NB4 (cell line): ENCODE data around the gene HAPLN3.

Experiments used
- DNase-seq: peaks from one replicate; pipeline ENCODE4 v3.0.0; 2010; ENCODE audit warnings: low read depth
- H3K4me3 ChIP-seq: one replicate; pipeline ENCODE4 v1.5.1; 2011; ENCODE audit warnings: mild to moderate bottlenecking, low read depth, low read length, moderate library complexity
- MYC ChIP-seq: IDR thresholded peaks from 2 replicates; pipeline ENCODE4 v1.6.1; 2011; ENCODE audit warnings: low read depth, low read length
- POLR2A ChIP-seq: IDR thresholded peaks from 2 replicates; pipeline ENCODE4 v1.6.1; 2011; ENCODE audit warnings: mild to moderate bottlenecking; ENCODE audit not compliant: insufficient read length; ENCODE audit errors: extremely low read depth
- TF ChIP-seq, protein P1 (sequence below): IDR thresholded peaks from one replicate; pipeline ENCODE4 v1.5.1; 2012; ENCODE audit warnings: low read depth, low read length
- TF ChIP-seq, protein P2 (sequence below): IDR thresholded peaks from 2 replicates; pipeline ENCODE4 v1.6.1; 2011; ENCODE audit warnings: low read depth, low read length

The HAPLN3 gene

DNA sequence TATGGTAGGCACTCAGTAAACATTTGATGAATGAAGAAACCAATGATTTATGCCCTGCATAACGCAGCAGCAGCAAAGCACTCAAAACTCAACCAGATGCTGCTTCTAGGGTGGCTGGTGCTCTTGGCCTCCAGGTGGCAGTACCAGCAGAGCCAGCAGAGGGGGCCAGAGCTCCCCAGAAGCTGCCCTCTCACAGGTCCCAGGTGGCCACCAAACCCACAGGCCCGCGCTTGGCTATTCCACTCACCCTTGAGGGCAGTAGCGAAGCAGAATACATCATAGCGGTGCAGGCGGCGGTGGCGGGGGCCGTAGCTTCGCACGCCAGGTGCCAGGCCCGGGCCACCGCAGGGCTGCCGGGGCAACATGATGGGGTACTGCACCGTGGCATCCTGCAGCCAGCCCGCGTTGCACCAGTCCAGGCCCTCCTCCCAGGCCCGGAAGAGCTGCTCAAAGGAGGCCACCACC is 16.6 kb downstream of the HAPLN3 start:
- no peak overlapping the region for H3K4me3 ChIP-seq
- DNase-seq: peak; percentile 74
- TF ChIP-seq POLR2A (no peak), MYC (peak; percentile 12; the same call in 1 of the 2 replicates)
- TF ChIP-seq, protein P1, sequence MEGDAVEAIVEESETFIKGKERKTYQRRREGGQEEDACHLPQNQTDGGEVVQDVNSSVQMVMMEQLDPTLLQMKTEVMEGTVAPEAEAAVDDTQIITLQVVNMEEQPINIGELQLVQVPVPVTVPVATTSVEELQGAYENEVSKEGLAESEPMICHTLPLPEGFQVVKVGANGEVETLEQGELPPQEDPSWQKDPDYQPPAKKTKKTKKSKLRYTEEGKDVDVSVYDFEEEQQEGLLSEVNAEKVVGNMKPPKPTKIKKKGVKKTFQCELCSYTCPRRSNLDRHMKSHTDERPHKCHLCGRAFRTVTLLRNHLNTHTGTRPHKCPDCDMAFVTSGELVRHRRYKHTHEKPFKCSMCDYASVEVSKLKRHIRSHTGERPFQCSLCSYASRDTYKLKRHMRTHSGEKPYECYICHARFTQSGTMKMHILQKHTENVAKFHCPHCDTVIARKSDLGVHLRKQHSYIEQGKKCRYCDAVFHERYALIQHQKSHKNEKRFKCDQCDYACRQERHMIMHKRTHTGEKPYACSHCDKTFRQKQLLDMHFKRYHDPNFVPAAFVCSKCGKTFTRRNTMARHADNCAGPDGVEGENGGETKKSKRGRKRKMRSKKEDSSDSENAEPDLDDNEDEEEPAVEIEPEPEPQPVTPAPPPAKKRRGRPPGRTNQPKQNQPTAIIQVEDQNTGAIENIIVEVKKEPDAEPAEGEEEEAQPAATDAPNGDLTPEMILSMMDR: peak; percentile 95
- TF ChIP-seq, protein P2, sequence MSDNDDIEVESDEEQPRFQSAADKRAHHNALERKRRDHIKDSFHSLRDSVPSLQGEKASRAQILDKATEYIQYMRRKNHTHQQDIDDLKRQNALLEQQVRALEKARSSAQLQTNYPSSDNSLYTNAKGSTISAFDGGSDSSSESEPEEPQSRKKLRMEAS: peak; percentile 40

DNA sequence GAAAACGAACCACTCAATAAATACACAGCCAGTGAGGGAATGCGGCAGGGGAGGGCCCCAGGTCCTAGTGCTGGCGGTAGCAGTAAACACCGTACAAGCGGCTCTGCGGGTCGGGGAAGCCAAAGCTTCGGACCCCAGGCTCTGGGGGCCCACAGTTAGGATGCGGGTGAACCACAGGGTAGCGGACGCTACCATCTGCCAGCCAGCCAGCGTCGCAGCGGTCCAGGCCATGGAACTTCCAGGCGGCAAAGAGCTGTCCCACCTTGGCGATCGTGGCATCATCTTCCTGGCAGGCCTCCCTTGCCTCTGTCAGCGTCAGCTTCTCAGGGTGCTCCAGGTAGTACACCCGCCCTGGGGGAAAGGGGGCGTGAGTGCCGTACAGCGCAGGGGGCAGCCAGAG is 17.4 kb downstream of the HAPLN3 start:
- TF ChIP-seq MYC (no peak), POLR2A (no peak)
- TF ChIP-seq, protein P2: no peak
- TF ChIP-seq, protein P1: no peak
- H3K4me3 ChIP-seq: no peak overlapping the region
- DNase-seq: no peak

DNA sequence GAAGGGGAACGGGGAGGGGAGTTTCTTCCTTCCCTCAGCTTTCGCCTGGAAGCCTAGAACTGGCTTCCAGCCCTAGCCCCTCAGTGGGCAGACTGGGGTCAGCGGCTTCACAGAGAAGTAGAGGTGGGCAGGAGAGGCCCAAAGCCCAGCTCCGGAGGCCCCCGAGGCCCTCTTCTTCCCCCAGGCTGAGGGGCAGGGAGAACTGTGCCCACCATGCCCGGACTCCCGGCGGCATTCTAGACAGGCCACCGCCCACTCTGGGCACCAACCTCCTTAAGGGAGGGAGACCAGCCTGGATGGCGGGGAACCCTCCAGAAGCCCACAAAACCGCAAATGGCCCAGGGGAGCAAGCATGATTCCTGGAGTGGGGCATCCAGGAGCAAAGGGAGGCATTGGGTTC is 17.9 kb downstream of the HAPLN3 start:
- no peak for DNase-seq
- TF ChIP-seq, protein P1: no peak
- TF ChIP-seq, protein P2: no peak
- TF ChIP-seq POLR2A: no peak
- TF ChIP-seq MYC: no peak

DNA sequence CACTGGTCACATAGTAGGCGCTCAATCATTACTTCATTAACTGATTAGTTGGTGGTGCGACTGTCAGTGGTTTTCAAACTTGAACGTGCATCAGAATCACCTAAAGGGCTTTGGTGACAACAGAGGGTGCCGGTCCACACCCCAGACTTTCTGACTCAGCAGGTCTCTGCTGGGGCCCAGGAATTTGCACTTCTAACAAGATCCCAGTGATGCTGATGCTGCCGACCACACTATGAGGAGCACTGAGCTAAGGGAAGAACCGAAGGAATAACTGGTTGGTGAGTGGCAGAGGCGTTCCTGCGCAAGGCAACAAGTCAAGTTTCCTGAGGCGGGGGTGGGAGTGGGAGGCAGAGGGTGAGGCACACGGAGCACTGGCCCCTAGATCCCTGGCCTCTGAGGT is 18.8 kb downstream of the HAPLN3 start:
- no peak for DNase-seq
- no peak for TF ChIP-seq MYC
- TF ChIP-seq POLR2A: no peak
- H3K4me3 ChIP-seq: no peak overlapping the region

More for the DNA sequence above, 17.9 kb downstream of the HAPLN3 start:
- no peak overlapping the region for H3K4me3 ChIP-seq

DNA sequence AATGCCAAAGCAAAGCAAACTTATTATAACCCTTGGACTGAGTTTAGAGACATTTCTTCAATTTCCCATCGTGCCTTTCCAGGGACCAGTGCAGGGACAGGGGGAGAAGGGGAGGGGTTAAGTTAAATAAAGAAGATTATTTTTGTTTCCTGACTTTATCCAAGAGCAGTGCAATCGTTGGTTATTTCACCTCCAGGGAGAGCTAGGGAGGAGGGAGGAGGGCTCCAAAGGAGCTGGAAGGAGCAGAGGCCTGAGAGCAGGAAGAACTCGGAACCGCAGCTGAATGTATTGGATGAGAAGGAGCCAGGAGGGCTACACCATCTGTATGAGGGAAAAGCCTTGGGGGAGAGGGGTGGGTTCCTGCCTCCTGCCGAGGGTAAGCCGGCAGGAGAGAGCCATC is 20.7 kb downstream of the HAPLN3 start:
- H3K4me3 ChIP-seq: no peak overlapping the region
- DNase-seq: no peak
- no peak for TF ChIP-seq POLR2A
- TF ChIP-seq, protein P1: no peak
- TF ChIP-seq, protein P2: no peak
- no peak for TF ChIP-seq MYC

DNA sequence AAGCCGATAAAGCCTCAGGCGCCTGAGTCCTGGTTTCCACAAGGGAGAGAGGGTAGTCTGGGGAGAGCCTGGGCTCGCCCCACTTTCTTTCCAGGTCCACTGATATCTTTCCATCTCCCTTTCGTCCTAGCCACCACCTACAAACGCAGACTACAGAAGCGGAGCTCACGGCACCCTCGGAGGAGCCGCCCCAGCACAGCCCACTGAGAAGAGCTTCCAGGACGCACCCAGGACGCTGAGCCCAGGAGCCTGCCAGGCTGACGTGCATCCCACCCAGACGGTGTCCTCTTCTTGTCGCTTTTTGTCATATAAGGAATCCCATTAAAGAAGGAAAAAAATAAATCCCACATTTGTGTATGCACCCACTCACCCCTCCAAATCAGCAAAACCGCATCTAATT is 21.1 kb downstream of the HAPLN3 start:
- TF ChIP-seq, protein P2: no peak
- TF ChIP-seq POLR2A: no peak
- no peak overlapping the region for H3K4me3 ChIP-seq
- no peak for DNase-seq

DNA sequence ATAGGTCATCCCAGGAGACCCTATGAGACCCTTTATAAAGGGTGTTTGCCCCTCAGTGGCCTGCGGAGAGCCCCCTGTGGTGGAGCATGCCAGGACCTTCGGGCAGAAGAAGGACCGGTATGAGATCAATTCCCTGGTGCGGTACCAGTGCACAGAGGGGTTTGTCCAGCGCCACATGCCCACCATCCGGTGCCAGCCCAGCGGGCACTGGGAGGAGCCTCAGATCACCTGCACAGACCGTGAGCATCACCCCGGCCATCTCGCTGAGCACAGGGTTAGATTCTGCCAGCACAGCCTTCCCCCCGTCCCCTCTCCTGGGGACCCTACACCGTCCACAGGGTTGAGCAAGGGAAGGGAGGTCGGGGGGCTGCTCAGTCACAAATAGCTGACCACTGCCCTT is 21.6 kb downstream of the HAPLN3 start:
- TF ChIP-seq, protein P2: no peak
- TF ChIP-seq, protein P1: no peak
- TF ChIP-seq MYC (no peak), POLR2A (no peak)
- no peak overlapping the region for H3K4me3 ChIP-seq
- no peak for DNase-seq
